H1 (cell line): Measurements from ENCODE around the gene BCL2L1. TPM values are rescaled to one million over a fixed set of nuclear protein-coding genes. Genes with fewer than 3 reads are reported as not detected.

Source experiments
- CTCF ChIA-PET: fragments of 300-600 bp; sonication (Branson Sonifier 250); formaldehyde crosslinking; loops from one replicate; lab custom pipeline; 2021; ENCODE audit not compliant: partially characterized antibody; lab: Charles Lee
- POLR2A ChIA-PET: fragments of 300-600 bp; sonication (Branson Sonifier 250); formaldehyde crosslinking; loops from one replicate; lab custom pipeline; 2021; ENCODE audit warnings: inconsistent platforms; ENCODE audit not compliant: partially characterized antibody; lab: Charles Lee
- DNase-seq, 2 experiments: peaks; one replicate each; pipeline versions ENCODE4 v3.0.0 to v3.0.0-alpha.2; 2010 to 2022; ENCODE audit warnings: low spot score in 2 of 2, low read depth in 1 of 2, mixed read lengths in 1 of 2
- FAIRE-seq: peaks from 2 replicates; lab custom pipeline; 2011; peaks lifted over from hg19 to GRCh38; lab: Jason Lieb, UNC
- H2AFZ ChIP-seq: 2 replicates; pipeline ENCODE4 v1.8.1; 2012; ENCODE audit warnings: low read length, inconsistent platforms
- H2AK5ac ChIP-seq: 2 replicates; pipeline ENCODE4 v1.6.1; 2013; ENCODE audit warnings: low read depth, low read length
- H2BK120ac ChIP-seq: replicated peaks from 2 replicates; pipeline ENCODE3; 2013; ENCODE audit warnings: low read depth, low read length, inconsistent platforms
- H2BK12ac ChIP-seq: 2 replicates; pipeline ENCODE4 v1.6.1; 2013; ENCODE audit warnings: low read depth, low read length
- H2BK15ac ChIP-seq: 2 replicates; pipeline ENCODE4 v1.6.1; 2013; ENCODE audit warnings: low read length
- H2BK20ac ChIP-seq: 2 replicates; pipeline ENCODE4 v1.6.1; 2013; ENCODE audit warnings: low read length
- H2BK5ac ChIP-seq: 2 replicates; pipeline ENCODE4 v1.6.1; 2013; ENCODE audit warnings: low read depth, low read length
- H3K14ac ChIP-seq: 2 replicates; pipeline ENCODE4 v1.6.1; 2013; ENCODE audit warnings: inconsistent platforms; ENCODE audit not compliant: insufficient read length
- H3K18ac ChIP-seq: 2 replicates; pipeline ENCODE4 v1.6.1; 2013; ENCODE audit warnings: low read length; ENCODE audit errors: extremely low read depth
- H3K23ac ChIP-seq: 2 replicates; pipeline ENCODE4 v1.6.1; 2013; ENCODE audit warnings: inconsistent platforms; ENCODE audit not compliant: insufficient read length
- H3K23me2 ChIP-seq: 2 replicates; pipeline ENCODE4 v1.6.1; 2013; ENCODE audit warnings: low read depth, low read length
- H3K27ac ChIP-seq: 2 replicates; pipeline ENCODE4 v1.6.1; 2011; ENCODE audit warnings: low read depth, low read length, inconsistent platforms
- H3K27me3 ChIP-seq, 4 experiments: replicated peaks in 1 of 4; 1 replicate in 1 of 4; 2 replicates in 3 of 4; pipeline versions ENCODE4 v1.6.1 to v1.8.1; 2011 to 2013; ENCODE audit warnings: low read length in 3 of 4, mild to moderate bottlenecking in 3 of 4, inconsistent platforms in 2 of 4, mixed read lengths in 2 of 4, moderate library complexity in 1 of 4; ENCODE audit not compliant: control insufficient read depth in 3 of 4, insufficient read depth in 3 of 4; ENCODE audit errors: extremely low read depth in 1 of 4
- H3K36me3 ChIP-seq, 4 experiments: 2 replicates each; pipeline versions ENCODE4 v1.6.1 to v1.8.1; 2011 to 2013; ENCODE audit warnings: mild to moderate bottlenecking in 4 of 4, low read length in 3 of 4, moderate library complexity in 2 of 4, control low read depth in 1 of 4, inconsistent platforms in 1 of 4; ENCODE audit not compliant: insufficient read depth in 4 of 4, control insufficient read depth in 2 of 4
- H3K4ac ChIP-seq: replicated peaks from 2 replicates; pipeline ENCODE3; 2013; ENCODE audit warnings: low read length, low read depth, mixed read lengths, inconsistent platforms; ENCODE audit not compliant: insufficient read length
- H3K4me1 ChIP-seq, 4 experiments: replicated peaks in 1 of 4; 1 replicate in 1 of 4; 2 replicates in 3 of 4; pipeline versions ENCODE4 v1.6.1 to v1.8.1; 2011 to 2013; ENCODE audit warnings: low read length in 3 of 4, inconsistent platforms in 2 of 4, mixed read lengths in 1 of 4; ENCODE audit not compliant: insufficient read depth in 4 of 4, control insufficient read depth in 3 of 4
- H3K4me2 ChIP-seq, 2 experiments: 2 replicates each; pipeline versions ENCODE4 v1.6.1 to v1.8.1; 2011 to 2013; ENCODE audit warnings: low read depth in 2 of 2, low read length in 2 of 2, control low read depth in 1 of 2, inconsistent platforms in 1 of 2, mild to moderate bottlenecking in 1 of 2; ENCODE audit not compliant: insufficient read depth in 1 of 2
- H3K4me3 ChIP-seq, 4 experiments: fragments of 200-600, 300-600 bp in 1 of 4; sonication (generic), shearing (Covaris generic), sonication (Bioruptor Twin) in 1 of 4; 2 replicates each; pipeline versions ENCODE4 v1.5.1 to v1.8.1; 2011 to 2016; ENCODE audit warnings: low read length in 4 of 4, low read depth in 3 of 4, control low read depth in 2 of 4, inconsistent platforms in 2 of 4, mild to moderate bottlenecking in 2 of 4, mixed read lengths in 1 of 4, moderate library complexity in 1 of 4; ENCODE audit not compliant: insufficient read depth in 2 of 4; ENCODE audit errors: extremely low read depth in 1 of 4
- H3K56ac ChIP-seq: replicated peaks from 2 replicates; pipeline ENCODE3; 2013; ENCODE audit warnings: low read depth, mild to moderate bottlenecking, mixed read lengths, low read length, inconsistent platforms; ENCODE audit not compliant: insufficient read length
- H3K79me1 ChIP-seq: 2 replicates; pipeline ENCODE4 v1.6.1; 2013; ENCODE audit warnings: low read depth, low read length, control low read depth
- H3K79me2 ChIP-seq, 2 experiments: 2 replicates each; pipeline versions ENCODE4 v1.6.1 to v1.8.1; 2012 to 2013; ENCODE audit warnings: low read length in 2 of 2, mild to moderate bottlenecking in 2 of 2, inconsistent platforms in 1 of 2; ENCODE audit not compliant: insufficient read depth in 2 of 2, control insufficient read depth in 1 of 2
- H3K9ac ChIP-seq, 4 experiments: replicated peaks in 1 of 4; 1 replicate in 1 of 4; 2 replicates in 3 of 4; pipeline versions ENCODE4 v1.6.1 to v1.8.1; 2011 to 2013; ENCODE audit warnings: low read depth in 3 of 4, low read length in 3 of 4, control low read depth in 2 of 4, mild to moderate bottlenecking in 2 of 4, moderate library complexity in 2 of 4, inconsistent platforms in 1 of 4; ENCODE audit errors: extremely low read depth in 1 of 4
- H3K9me3 ChIP-seq, 2 experiments: 2 replicates each; pipeline versions ENCODE4 v1.6.1 to v1.8.1; 2012 to 2013; ENCODE audit warnings: mild to moderate bottlenecking in 2 of 2, moderate library complexity in 2 of 2, control low read depth in 1 of 2, inconsistent platforms in 1 of 2, low read depth in 1 of 2, low read length in 1 of 2, mixed read lengths in 1 of 2; ENCODE audit not compliant: insufficient read depth in 2 of 2
- H4K20me1 ChIP-seq, 2 experiments: replicated peaks in 1 of 2; 2 replicates each; pipeline versions ENCODE3 to v1.8.1; 2011 to 2013; ENCODE audit warnings: inconsistent platforms in 2 of 2, low read length in 2 of 2, mild to moderate bottlenecking in 1 of 2; ENCODE audit not compliant: insufficient read depth in 2 of 2, control insufficient read depth in 1 of 2
- H4K5ac ChIP-seq: 2 replicates; pipeline ENCODE4 v1.6.1; 2013; ENCODE audit warnings: low read length, low read depth, mixed read lengths, inconsistent platforms; ENCODE audit not compliant: insufficient read length
- H4K8ac ChIP-seq: 2 replicates; pipeline ENCODE4 v1.8.0; 2013; ENCODE audit warnings: mild to moderate bottlenecking, moderate library complexity, low read length, inconsistent platforms; ENCODE audit not compliant: insufficient read depth; ENCODE audit errors: extremely low read depth
- H4K91ac ChIP-seq: replicated peaks from 2 replicates; pipeline ENCODE3; 2013; ENCODE audit warnings: low read length, mixed read lengths, inconsistent platforms; ENCODE audit not compliant: insufficient read length
- ATF3 ChIP-seq: IDR thresholded peaks from 2 replicates; pipeline ENCODE4 v1.6.1; 2011; ENCODE audit warnings: low read depth, mild to moderate bottlenecking, low read length; ENCODE audit not compliant: insufficient read depth
- BACH1 ChIP-seq: IDR thresholded peaks from 2 replicates; pipeline ENCODE4 v1.6.1; 2012; ENCODE audit warnings: low read length, improper control_type of control experiment
- FOSL1 ChIP-seq: IDR thresholded peaks from 2 replicates; pipeline ENCODE4 v1.6.1; 2011; ENCODE audit warnings: mild to moderate bottlenecking, low read depth, low read length, moderate library complexity; ENCODE audit not compliant: insufficient read depth
- JUN ChIP-seq: IDR thresholded peaks from 2 replicates; pipeline ENCODE4 v1.6.1; 2011; ENCODE audit warnings: low read depth, mild to moderate bottlenecking, improper control_type of control experiment, low read length
- RAD21 ChIP-seq, 2 experiments: IDR thresholded peaks in 1 of 2; conservative IDR thresholded peaks in 1 of 2; 2 replicates each; pipeline ENCODE4 v1.6.1; 2011; ENCODE audit warnings: low read depth in 2 of 2, low read length in 2 of 2, improper control_type of control experiment in 1 of 2, inconsistent platforms in 1 of 2, mild to moderate bottlenecking in 1 of 2, moderate library complexity in 1 of 2
- WGBS, 2 experiments: shearing (Covaris generic) in 1 of 2; methylation state at CpG; one replicate each; pipeline versions ENCODE4 v1.1.6 to v1.1.7; 2013 to 2015; ENCODE audit warnings: low lambda C conversion rate in 2 of 2, mixed read lengths in 2 of 2, inconsistent platforms in 1 of 2, low coverage in 1 of 2, missing lambda C conversion rate in 1 of 2; ENCODE audit not compliant: insufficient replicate concordance in 2 of 2, insufficient coverage in 1 of 2, insufficient read length in 1 of 2; ENCODE audit errors: extremely low coverage in 1 of 2, missing lambda C conversion rate in 1 of 2; 5-methylcytosine and 5-hydroxymethylcytosine counted together
- polyA plus RNA-seq, 7 experiments: library from polyadenylated mRNA; depleted of rRNA in 3 of 7; stranded (reverse) in 5 of 7; unstranded in 2 of 7; fragments of >200 nt in 5 of 7; fragments of 200-250 nt in 2 of 7; gene quantifications; 1 replicate in 5 of 7; 2 replicates in 1 of 7; 4 replicates in 1 of 7; pipeline versions ENCODE4 v1.2.1 to v1.2.3, GENCODE V29; 2011 to 2013; ENCODE audit warnings: missing spikeins in 2 of 7, mixed read lengths in 2 of 7
- total RNA-seq: library from RNA; stranded (reverse); fragmentation: NEBNext Ultra II Directional; extraction: Animal tissue kit (Norgen Biotek cat#: 25700); gene quantifications from 2 replicates; pipeline ENCODE4 v1.2.1, GENCODE V29; 2021

The BCL2L1 gene
- total and polyA plus RNA-seq, 2 of the 8 experiments (the other 6 are each of a cell fraction or from before 2014, with no cell fraction given): 64.9 to 66.1 TPM

- TF ChIP-seq BACH1 (no peak), JUN (no peak), ATF3 (no peak), FOSL1 (no peak), RAD21 (IDR thresholded peaks at IDR 0.05 in 1 of 2, conservative IDR thresholded peaks at IDR 0.05 in 1 of 2; ENCODE audit: low read depth in 2 of 2, low read length in 2 of 2) (no peak)
- TF ChIP-seq, all 59 proteins: peak for 0
- no peak overlapping the region for H3K27ac ChIP-seq
- peaks cover 0 to 4% of the 10 kb centered on the region in 2 experiments for H4K20me1 ChIP-seq
- no peaks in the 10 kb centered on the region for H3K9me3 ChIP-seq
- ChIA-PET POLR2A (interaction anchor here (0.8 to 4.8 kb wide), 11 partner anchors 9 to 37 kb away, joined by 3 to 35 read pairs (median 6); no protein-coding TSS in a partner anchor), CTCF (interaction anchor here (0.6 to 6.2 kb wide), 9 partner anchors 9 to 143 kb away, joined by 3 to 40 read pairs (median 4); partner anchors contain the start of gene BCL2L1)
- peaks cover 0 to 3% (median 0%) of the 10 kb centered on the region in 4 experiments; a peak in 1 of 8 replicates for H3K36me3 ChIP-seq
- H3K23me2 ChIP-seq: no peaks in the 10 kb centered on the region
- no peak overlapping the region for H3K4me2 ChIP-seq
- no peak overlapping the region for H2BK15ac ChIP-seq
- no peak overlapping the region; the same call in 1 of the 2 replicates for H3K18ac ChIP-seq
- no peak overlapping the region for H2BK120ac ChIP-seq
- no peak overlapping the region for H3K4ac ChIP-seq
- no peak overlapping the region for H4K8ac ChIP-seq
- H3K4me3 ChIP-seq: no peak overlapping the region
- H3K56ac ChIP-seq: no peak overlapping the region
- DNase-seq (no peak), FAIRE-seq (no peak)
- no peaks in the 10 kb centered on the region; the same call in none of the 2 replicates for H3K79me1 ChIP-seq
- no peak overlapping the region for H3K14ac ChIP-seq
- no peak overlapping the region for H3K9ac ChIP-seq
- no peak overlapping the region for H2BK20ac ChIP-seq
- no peak overlapping the region for H2BK5ac ChIP-seq
- no peaks in the 10 kb centered on the region for H3K27me3 ChIP-seq
- H3K23ac ChIP-seq: no peak overlapping the region
- H3K4me1 ChIP-seq: peaks cover 0 to 5% (median 3%) of the 10 kb centered on the region in 4 experiments; a peak in 4 of 7 replicates
- no peak overlapping the region for H4K91ac ChIP-seq
- no peak overlapping the region for H2AFZ ChIP-seq
- no peak overlapping the region for H4K5ac ChIP-seq
- no peak overlapping the region for H2BK12ac ChIP-seq
- 92% methylated on average over 7 of the region's 7 CpGs; no CpG with 5 or more reads in 1 of the 2 experiments for WGBS, 2 experiments
- peaks cover 0 to 52% of the 10 kb centered on the region in 2 experiments; a peak in 2 of 4 replicates for H3K79me2 ChIP-seq
- H2AK5ac ChIP-seq: no peak overlapping the region
Observed at GRCh38 chr20:31699801-31700728, 22.6 kb downstream of the BCL2L1 start.
